Upper lobe of left lung (tissue), 6 donors: ENCODE measurements around the gene CCNG2. TPM values are rescaled to one million over a fixed set of nuclear protein-coding genes. Genes with fewer than 3 reads are reported as not detected.

Experiments
- ATAC-seq, 2 donors: fragments of 200-7000 bp; cut with Tn5 transposase; one replicate each; pipeline ENCODE4 v1.9.1; 2022; ENCODE audit warnings: mild to moderate bottlenecking in 2 of 2, moderate library complexity in 2 of 2; ENCODE audit not compliant: low FRiP score in 2 of 2
- DNase-seq, 2 donors: peaks; one replicate each; pipeline ENCODE4 v3.0.0-alpha.2; 2019 to 2020
- H3K27ac ChIP-seq, 4 donors: fragments of 200-600 bp; sonication (generic); one replicate each; pipeline ENCODE4 v1.5.1; 2016 to 2019
- H3K27me3 ChIP-seq, 4 donors: fragments of 200-600 bp; sonication (generic); one replicate each; pipeline ENCODE4 v1.5.1; 2017 to 2019
- H3K36me3 ChIP-seq, 4 donors: fragments of 200-600 bp; sonication (generic); one replicate each; pipeline ENCODE4 v1.5.1; 2016 to 2019
- H3K4me1 ChIP-seq, 4 donors: fragments of 200-600 bp; sonication (generic); one replicate each; pipeline ENCODE4 v1.5.1; 2018 to 2019
- H3K4me3 ChIP-seq, 4 donors: fragments of 200-600 bp; sonication (generic); one replicate each; pipeline ENCODE4 v1.5.1; 2017 to 2019; ENCODE audit warnings: mild to moderate bottlenecking in 2 of 4, moderate library complexity in 1 of 4
- H3K9me3 ChIP-seq, 4 donors: fragments of 200-600 bp; sonication (generic); one replicate each; pipeline ENCODE4 v1.5.1; 2018 to 2019
- EP300 ChIP-seq, 4 donors: sonication (generic); formaldehyde crosslinking; IDR thresholded peaks; one replicate each; pipeline ENCODE4 v1.5.1; 2017; ENCODE audit warnings: antibody characterized with exemption in 4 of 4, control low read depth in 2 of 4
- POLR2A ChIP-seq, 4 donors: fragments of 450-650 bp; IDR thresholded peaks; one replicate each; pipeline ENCODE4 v1.5.1; 2016 to 2017; ENCODE audit warnings: antibody characterized with exemption in 4 of 4, mild to moderate bottlenecking in 2 of 4
- POLR2AphosphoS5 ChIP-seq, 2 donors: sonication (generic); formaldehyde crosslinking; IDR thresholded peaks; one replicate each; pipeline ENCODE4 v1.5.1; 2017; ENCODE audit warnings: antibody characterized with exemption in 2 of 2
- WGBS, 2 donors: methylation state at CpG; one replicate each; pipeline ENCODE4 v1.1.5; 2017 to 2018; 5-methylcytosine and 5-hydroxymethylcytosine counted together
- total RNA-seq, 6 donors: library from RNA; depleted of rRNA in 4 of 6; stranded (reverse); fragments of >200 nt in 4 of 6; gene quantifications; one replicate each; pipeline versions ENCODE4 v1.1.0 to v1.2.1, GENCODE V29; 2016 to 2021
- TF ChIP-seq, protein P1 (sequence below), 6 experiments: fragments of 450-650 bp in 4 of 6; fragments of 200-600 bp in 2 of 6; sonication (generic) in 2 of 6; IDR thresholded peaks; one replicate each; pipeline ENCODE4 v1.5.1; 2016 to 2019; ENCODE audit warnings: antibody characterized with exemption in 6 of 6
- donor health status: DM: no; HTN: no; CAD: no; lungs with moderate emphysema.
- donor health status: DM: no; HTN: yes; CAD: no; lungs with severe emphysema.

CCNG2 gene
- total RNA-seq, 6 donors from 2014 or later, result 14.1 to 50.5 (median 27.3) TPM

DNA sequence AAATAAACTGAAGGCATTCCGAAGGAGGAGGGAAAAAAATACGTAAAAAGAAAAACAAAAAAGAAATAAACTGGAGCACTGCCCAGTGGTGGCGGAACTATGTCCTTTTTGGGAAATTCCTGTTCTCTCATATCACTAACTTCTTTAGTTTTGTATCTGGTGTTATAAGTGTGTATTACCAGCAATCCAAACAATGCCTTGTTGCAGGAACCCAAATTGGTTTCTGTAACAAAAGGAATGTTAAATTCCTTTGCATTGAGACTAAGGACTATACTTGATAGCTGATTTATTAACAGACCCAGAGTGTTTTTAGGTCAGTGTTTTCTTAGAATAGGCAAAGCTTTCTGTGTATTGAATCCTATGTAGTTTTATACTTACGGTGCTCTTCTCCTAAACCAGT is 6.6 kb downstream of the CCNG2 start:
- TF ChIP-seq EP300 (IDR thresholded peaks at IDR 0.05), result no peak
- TF ChIP-seq POLR2AphosphoS5 (IDR thresholded peaks at IDR 0.05), result no peak
- no peak for TF ChIP-seq POLR2A (IDR thresholded peaks at IDR 0.05)
- TF ChIP-seq, protein P1, sequence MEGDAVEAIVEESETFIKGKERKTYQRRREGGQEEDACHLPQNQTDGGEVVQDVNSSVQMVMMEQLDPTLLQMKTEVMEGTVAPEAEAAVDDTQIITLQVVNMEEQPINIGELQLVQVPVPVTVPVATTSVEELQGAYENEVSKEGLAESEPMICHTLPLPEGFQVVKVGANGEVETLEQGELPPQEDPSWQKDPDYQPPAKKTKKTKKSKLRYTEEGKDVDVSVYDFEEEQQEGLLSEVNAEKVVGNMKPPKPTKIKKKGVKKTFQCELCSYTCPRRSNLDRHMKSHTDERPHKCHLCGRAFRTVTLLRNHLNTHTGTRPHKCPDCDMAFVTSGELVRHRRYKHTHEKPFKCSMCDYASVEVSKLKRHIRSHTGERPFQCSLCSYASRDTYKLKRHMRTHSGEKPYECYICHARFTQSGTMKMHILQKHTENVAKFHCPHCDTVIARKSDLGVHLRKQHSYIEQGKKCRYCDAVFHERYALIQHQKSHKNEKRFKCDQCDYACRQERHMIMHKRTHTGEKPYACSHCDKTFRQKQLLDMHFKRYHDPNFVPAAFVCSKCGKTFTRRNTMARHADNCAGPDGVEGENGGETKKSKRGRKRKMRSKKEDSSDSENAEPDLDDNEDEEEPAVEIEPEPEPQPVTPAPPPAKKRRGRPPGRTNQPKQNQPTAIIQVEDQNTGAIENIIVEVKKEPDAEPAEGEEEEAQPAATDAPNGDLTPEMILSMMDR (IDR thresholded peaks at IDR 0.05), result no peak
- Histone ChIP-seq H3K27me3 (no peaks in the 10 kb centered on the region), H3K4me3 (no peak overlapping the region), H3K27ac (no peak overlapping the region), H3K4me1 (peaks cover under 1 to 12% (median 6%) of the 10 kb centered on the region in 4 donors), H3K36me3 (peaks cover 30 to 77% (median 39%) of the 10 kb centered on the region in 4 donors), H3K9me3 (no peaks in the 10 kb centered on the region)
- DNase-seq (no peak), ATAC-seq (no peak)
- WGBS, 2 donors, result 76 to 81% methylated on average over 4 of the region's 4 CpGs

DNA sequence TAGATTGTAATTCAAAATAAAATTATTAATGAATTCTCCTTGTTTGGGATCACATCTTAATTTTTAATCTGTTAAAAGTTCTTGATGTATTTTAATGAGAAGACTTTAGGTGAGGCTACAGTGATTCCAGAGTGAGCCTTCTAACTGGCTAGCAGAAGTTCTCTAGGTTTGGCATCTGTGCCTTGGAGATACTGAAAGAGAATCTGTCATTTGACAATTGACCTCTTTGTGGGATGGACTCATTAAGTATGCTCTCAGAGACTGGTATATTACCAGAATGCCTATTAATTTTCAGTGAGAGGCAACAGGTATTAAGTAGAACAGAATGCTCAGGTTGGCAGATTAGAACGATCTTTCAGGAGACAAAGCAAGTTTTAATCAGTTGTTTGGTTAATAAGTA is 10.2 kb downstream of the CCNG2 start:
- H3K4me1 ChIP-seq, result peaks cover 0 to 3% (median 0%) of the 10 kb centered on the region in 4 donors
- H3K27me3 ChIP-seq, result no peaks in the 10 kb centered on the region
- DNase-seq (no peak), ATAC-seq (no peak)
- TF ChIP-seq POLR2AphosphoS5 (IDR thresholded peaks at IDR 0.05), result no peak
- TF ChIP-seq, protein P1 (IDR thresholded peaks at IDR 0.05), result no peak
- 75 to 78% methylated on average over 1 of the region's 1 CpG for WGBS, 2 donors
- no peak overlapping the region for H3K4me3 ChIP-seq
- H3K27ac ChIP-seq, result no peak overlapping the region
- H3K9me3 ChIP-seq, result no peaks in the 10 kb centered on the region
- H3K36me3 ChIP-seq, result peaks cover 31 to 69% (median 35%) of the 10 kb centered on the region in 4 donors

DNA sequence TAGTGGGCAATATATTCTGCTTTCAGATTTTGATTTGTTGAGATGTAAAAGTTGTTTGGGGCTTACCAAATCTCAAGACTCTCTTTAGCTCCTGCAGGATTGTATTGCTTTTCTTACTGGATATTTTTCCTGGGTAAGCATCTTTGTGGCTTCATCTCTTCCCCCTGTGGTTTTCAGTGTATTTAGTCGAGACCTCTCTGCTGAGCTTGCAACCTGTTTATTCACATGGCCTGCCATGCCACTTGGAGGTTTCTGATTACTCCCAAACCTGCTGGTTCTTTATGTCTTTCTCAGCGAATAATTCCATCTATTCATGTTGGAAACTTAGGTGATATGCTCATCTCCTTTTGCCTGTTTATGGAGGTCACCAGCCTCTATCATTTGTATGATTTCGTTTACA is 10.9 kb downstream of the CCNG2 start:
- ATAC-seq (no peak), DNase-seq (no peak)
- WGBS, 2 donors, result 78 to 80% methylated on average over 3 of the region's 3 CpGs
- H3K27me3 ChIP-seq, result no peaks in the 10 kb centered on the region
- TF ChIP-seq POLR2A (IDR thresholded peaks at IDR 0.05) (no peak), EP300 (IDR thresholded peaks at IDR 0.05) (no peak), POLR2AphosphoS5 (IDR thresholded peaks at IDR 0.05) (no peak)
- TF ChIP-seq, protein P1 (IDR thresholded peaks at IDR 0.05), result no peak
- H3K9me3 ChIP-seq, result no peaks in the 10 kb centered on the region
- peaks cover 26 to 62% (median 32%) of the 10 kb centered on the region in 4 donors for H3K36me3 ChIP-seq
- H3K27ac ChIP-seq, result no peak overlapping the region
- no peak overlapping the region for H3K4me3 ChIP-seq
- peaks cover 0 to 3% (median 0%) of the 10 kb centered on the region in 4 donors for H3K4me1 ChIP-seq

DNA sequence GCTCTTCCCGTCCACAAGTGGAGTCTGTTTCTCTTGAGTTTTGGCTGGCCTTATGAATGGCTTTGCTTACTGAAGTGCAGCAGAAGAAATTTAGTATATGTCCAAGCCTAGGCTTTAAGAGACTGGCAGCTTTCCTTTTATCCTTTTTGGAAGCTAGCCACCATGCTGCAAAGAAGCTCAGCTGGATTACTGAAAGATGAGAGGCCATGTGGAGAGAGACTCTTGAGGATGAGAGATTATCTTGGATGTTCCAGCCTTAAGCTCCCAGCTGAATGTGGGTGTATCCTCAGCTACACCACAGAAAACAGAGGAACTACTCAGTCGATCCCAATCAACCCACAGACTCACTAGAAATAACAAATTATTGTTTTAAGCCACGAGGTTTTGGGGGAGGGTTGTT is 12.5 kb downstream of the CCNG2 start:
- Histone ChIP-seq H3K9me3 (no peaks in the 10 kb centered on the region), H3K4me3 (no peak overlapping the region), H3K36me3 (peaks cover 16 to 46% (median 23%) of the 10 kb centered on the region in 4 donors), H3K27ac (no peak overlapping the region), H3K4me1 (no peaks in the 10 kb centered on the region), H3K27me3 (no peaks in the 10 kb centered on the region)
- 69 to 70% methylated on average over 3 of the region's 3 CpGs for WGBS, 2 donors
- DNase-seq, result no peak
- no peak for ATAC-seq
- TF ChIP-seq POLR2AphosphoS5 (IDR thresholded peaks at IDR 0.05) (no peak), EP300 (IDR thresholded peaks at IDR 0.05) (no peak), POLR2A (IDR thresholded peaks at IDR 0.05) (no peak)
- TF ChIP-seq, protein P1 (IDR thresholded peaks at IDR 0.05), result no peak

DNA sequence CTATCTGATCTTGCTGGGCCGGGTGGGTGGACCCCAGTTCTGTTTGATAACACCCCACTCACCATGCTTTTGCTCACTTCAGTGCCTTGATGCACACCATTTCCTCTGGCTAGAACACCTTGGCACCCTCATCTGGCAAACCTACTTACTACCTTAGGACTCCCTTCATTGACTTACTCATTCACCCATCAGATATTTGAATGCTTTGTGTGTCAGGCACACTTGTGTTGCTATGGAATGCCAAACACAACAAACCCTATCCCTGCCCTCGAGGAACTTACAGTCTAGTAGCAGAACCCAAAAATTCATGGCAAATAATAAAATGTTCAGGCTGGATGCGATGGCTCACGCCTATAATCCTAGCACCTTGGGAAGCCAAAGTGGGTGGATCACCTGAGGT is 13.9 kb downstream of the CCNG2 start:
- DNase-seq, result no peak
- no peaks in the 10 kb centered on the region for H3K9me3 ChIP-seq
- TF ChIP-seq EP300 (IDR thresholded peaks at IDR 0.05), result no peak
- no peak for TF ChIP-seq POLR2A (IDR thresholded peaks at IDR 0.05)
- TF ChIP-seq, protein P1 (IDR thresholded peaks at IDR 0.05), result no peak
- TF ChIP-seq POLR2AphosphoS5 (IDR thresholded peaks at IDR 0.05), result no peak
- no peak overlapping the region for H3K4me3 ChIP-seq
- H3K27me3 ChIP-seq, result no peaks in the 10 kb centered on the region
- H3K36me3 ChIP-seq, result peaks cover 3 to 31% (median 14%) of the 10 kb centered on the region in 4 donors
- H3K4me1 ChIP-seq, result no peaks in the 10 kb centered on the region
- WGBS, 2 donors, result 97 to 100% methylated on average over 4 of the region's 4 CpGs
- ATAC-seq, result no peak
- H3K27ac ChIP-seq, result no peak overlapping the region
